ENCODE data around the gene C1QL1. TPM values are rescaled to one million over a fixed set of nuclear protein-coding genes. Genes with fewer than 3 reads are reported as not detected.

Gene C1QL1
- total RNA-seq, result 1 to 10 TPM in 1 of 2 donors, under 1 TPM in 1; 0.74 to 1.3 TPM
- polyA plus RNA-seq (ENCODE audit: insufficient read depth, low read depth, low replicate concordance), result 1.7 TPM
- long read RNA-seq, donor 1, transcript C1QL1-201 (2 exons, 1,295 nt), result major isoform, 9 of 9 reads
- long read RNA-seq, donor 1, partial matches to known transcripts, result 0 of 9 reads
- long read RNA-seq, donor 1, other reads (novel, unspliced or antisense), result 0 of 9 reads
- long read RNA-seq, donor 2, partial matches to known transcripts, result 0 of 2 reads
- long read RNA-seq, donor 2, other reads (novel, unspliced or antisense), result 0 of 2 reads

- TF ChIP-seq POLR2A (IDR thresholded peaks at IDR 0.05) (no peak), CTCF (IDR thresholded peaks at IDR 0.05) (no peak)
- Histone ChIP-seq H3K4me3 (peak within 1 kb of the TSS; percentile 27 to 38), H3K9me3 (no peaks in the 10 kb centered on the region), H3K4me1 (peaks cover 14% of the 10 kb centered on the region), H3K36me3 (ENCODE audit: low read depth, missing control alignments) (no peaks in the 10 kb centered on the region), H3K27me3 (no peaks in the 10 kb centered on the region), H3K27ac (no peak within 1 kb of the TSS)
- intact Hi-C loops (cut with DNase I; ENCODE audit: low total_unique reads), result no loop called here
- WGBS, 2 donors, result 9% methylated on average over 46 to 61 of the region's 81 CpGs
- DNase-seq, result peak; percentile 92
These were observed at the start of gene C1QL1 for GRCh38 chr17:44968225-44969143. Gene C1QL1, minus strand, starts transcription at chr17:44968303. Its CDS starts 255 bp downstream, at chr17:44968048.

- intact Hi-C loops (cut with DNase I; ENCODE audit: low total_unique reads), result loop anchor here (10.0 kb wide), 1 partner anchor 242 kb away; no protein-coding TSS in a partner anchor
- H3K27me3 ChIP-seq, result no peaks in the 10 kb centered on the region
- no peaks in the 10 kb centered on the region for H3K9me3 ChIP-seq
- H3K27ac ChIP-seq, result no peak overlapping the region
- TF ChIP-seq CTCF (IDR thresholded peaks at IDR 0.05) (no peak), POLR2A (IDR thresholded peaks at IDR 0.05) (no peak)
- no peaks in the 10 kb centered on the region for H3K36me3 ChIP-seq (ENCODE audit: low read depth, missing control alignments)
- no peak for DNase-seq
- 80 to 83% methylated on average over 5 of the region's 5 CpGs for WGBS, 2 donors
- H3K4me3 ChIP-seq, result no peak overlapping the region
- peaks cover 31% of the 10 kb centered on the region for H3K4me1 ChIP-seq
These were observed 48.7 kb upstream of the C1QL1 start for GRCh38 chr17:45016823-45017222.

GRCh38 chr17:45016237-45016636, 48.1 kb upstream of the C1QL1 start:
- TF ChIP-seq POLR2A (IDR thresholded peaks at IDR 0.05) (no peak), CTCF (IDR thresholded peaks at IDR 0.05) (no peak)
- Histone ChIP-seq H3K9me3 (no peaks in the 10 kb centered on the region), H3K4me1 (peaks cover 25% of the 10 kb centered on the region), H3K27ac (no peak overlapping the region), H3K27me3 (no peaks in the 10 kb centered on the region), H3K36me3 (ENCODE audit: low read depth, missing control alignments) (no peaks in the 10 kb centered on the region), H3K4me3 (no peak overlapping the region)
- no peak for DNase-seq
- WGBS, 2 donors, result 71 to 74% methylated on average over 7 of the region's 7 CpGs
- intact Hi-C loops (cut with DNase I; ENCODE audit: low total_unique reads), result loop anchor here (10.0 kb wide), 1 partner anchor 241 kb away; no protein-coding TSS in a partner anchor

- H3K4me1 ChIP-seq, result peaks cover 9% of the 10 kb centered on the region
- WGBS, 2 donors, result 53 to 68% methylated on average over 14 to 17 of the region's 17 CpGs
- DNase-seq, result peak; percentile 40
- no peaks in the 10 kb centered on the region for H3K27me3 ChIP-seq
- H3K27ac ChIP-seq, result no peak overlapping the region
- intact Hi-C loops (cut with DNase I; ENCODE audit: low total_unique reads), result loop anchor here (10.0 kb wide), 1 partner anchor 239 kb away; no protein-coding TSS in a partner anchor
- TF ChIP-seq CTCF (IDR thresholded peaks at IDR 0.05) (no peak), POLR2A (IDR thresholded peaks at IDR 0.05) (no peak)
- no peaks in the 10 kb centered on the region for H3K9me3 ChIP-seq
- no peaks in the 10 kb centered on the region for H3K36me3 ChIP-seq (ENCODE audit: low read depth, missing control alignments)
- H3K4me3 ChIP-seq, result no peak overlapping the region
These were observed 45.2 kb upstream of the C1QL1 start for GRCh38 chr17:45013021-45013997.

Data from testis (tissue), 5 donors.